Smooth muscle cell (in vitro differentiated cells): ENCODE results near the gene PNCK. TPM values are rescaled to one million over a fixed set of nuclear protein-coding genes. Genes with fewer than 3 reads are reported as not detected.
"Not testable (repeated sequence)": the region's sequence is repeated elsewhere in the genome, so short reads cannot be mapped to it uniquely, and the experiment has no call there.

Experiments
- DNase-seq: peaks from one replicate; lab custom pipeline; 2025; ENCODE audit not compliant: unreplicated experiment; lab: John Stamatoyannopoulos, UW
- H2AFZ ChIP-seq: fragments of 200-600 bp; sonication (generic); 2 replicates; pipeline ENCODE4 v1.6.0; 2016; ENCODE audit warnings: antibody characterized with exemption, low read depth, mild to moderate bottlenecking
- H3F3A ChIP-seq: fragments of 200-600 bp; sonication (generic); 2 replicates; pipeline ENCODE4 v1.6.0; 2017; ENCODE audit warnings: antibody characterized with exemption, low read depth
- H3K27ac ChIP-seq: fragments of 200-600 bp; sonication (generic); 2 replicates; pipeline ENCODE4 v1.5.1; 2016; ENCODE audit warnings: low read depth, mild to moderate bottlenecking
- H3K27me3 ChIP-seq: fragments of 200-600 bp; sonication (generic); 2 replicates; pipeline ENCODE4 v1.6.1; 2016; ENCODE audit warnings: low read depth, mild to moderate bottlenecking
- H3K36me3 ChIP-seq: fragments of 200-600 bp; sonication (generic); 2 replicates; pipeline ENCODE4 v1.5.1; 2016; ENCODE audit warnings: low read depth
- H3K4me1 ChIP-seq: fragments of 200-600 bp; sonication (generic); 2 replicates; pipeline ENCODE4 v1.5.1; 2016; ENCODE audit warnings: low read depth
- H3K4me2 ChIP-seq: fragments of 200-600 bp; sonication (generic); 2 replicates; pipeline ENCODE4 v1.6.0; 2016; ENCODE audit warnings: mild to moderate bottlenecking
- H3K4me3 ChIP-seq: fragments of 200-600 bp; sonication (generic); 2 replicates; pipeline ENCODE4 v1.5.1; 2016; ENCODE audit warnings: mild to moderate bottlenecking
- H3K79me2 ChIP-seq: fragments of 200-600 bp; sonication (generic); 2 replicates; pipeline ENCODE4 v1.6.0; 2016; ENCODE audit warnings: low read depth, mild to moderate bottlenecking
- H3K9ac ChIP-seq: fragments of 200-600 bp; sonication (generic); 2 replicates; pipeline ENCODE4 v1.6.0; 2016; ENCODE audit warnings: low read depth
- H3K9me3 ChIP-seq: fragments of 200-600 bp; sonication (generic); replicated peaks from 2 replicates; pipeline ENCODE4 v1.5.1; 2016; ENCODE audit warnings: low read depth
- H4K20me1 ChIP-seq: fragments of 200-600 bp; sonication (generic); 2 replicates; pipeline ENCODE4 v1.6.0; 2016; ENCODE audit warnings: low read depth
- WGBS: methylation state at CpG from one replicate; pipeline ENCODE4 v1.1.7; 2016; ENCODE audit warnings: low lambda C conversion rate; 5-methylcytosine and 5-hydroxymethylcytosine counted together
- polyA plus RNA-seq: library from polyadenylated mRNA; unstranded; fragments of >200 nt; fragmentation: Nextera tagmentation; extraction: Ambion mirVana; gene quantifications from 2 replicates; pipeline ENCODE4 v1.2.1, GENCODE V29; 2016
- total RNA-seq: library from RNA; depleted of rRNA; stranded (reverse); fragments of >200 nt; gene quantifications from 2 replicates; pipeline ENCODE4 v1.2.3, GENCODE V29; 2014
- TF ChIP-seq, protein P1 (sequence below): fragments of 200-600 bp; sonication (generic); IDR thresholded peaks from 2 replicates; pipeline ENCODE4 v1.5.1; 2017; ENCODE audit warnings: borderline replicate concordance, mild to moderate bottlenecking, antibody characterized with exemption; ENCODE audit not compliant: insufficient read depth, poor library complexity, severe bottlenecking

Gene PNCK
- total and polyA plus RNA-seq, 2 experiments from 2014 or later: 2.8 to 4.0 TPM

DNA sequence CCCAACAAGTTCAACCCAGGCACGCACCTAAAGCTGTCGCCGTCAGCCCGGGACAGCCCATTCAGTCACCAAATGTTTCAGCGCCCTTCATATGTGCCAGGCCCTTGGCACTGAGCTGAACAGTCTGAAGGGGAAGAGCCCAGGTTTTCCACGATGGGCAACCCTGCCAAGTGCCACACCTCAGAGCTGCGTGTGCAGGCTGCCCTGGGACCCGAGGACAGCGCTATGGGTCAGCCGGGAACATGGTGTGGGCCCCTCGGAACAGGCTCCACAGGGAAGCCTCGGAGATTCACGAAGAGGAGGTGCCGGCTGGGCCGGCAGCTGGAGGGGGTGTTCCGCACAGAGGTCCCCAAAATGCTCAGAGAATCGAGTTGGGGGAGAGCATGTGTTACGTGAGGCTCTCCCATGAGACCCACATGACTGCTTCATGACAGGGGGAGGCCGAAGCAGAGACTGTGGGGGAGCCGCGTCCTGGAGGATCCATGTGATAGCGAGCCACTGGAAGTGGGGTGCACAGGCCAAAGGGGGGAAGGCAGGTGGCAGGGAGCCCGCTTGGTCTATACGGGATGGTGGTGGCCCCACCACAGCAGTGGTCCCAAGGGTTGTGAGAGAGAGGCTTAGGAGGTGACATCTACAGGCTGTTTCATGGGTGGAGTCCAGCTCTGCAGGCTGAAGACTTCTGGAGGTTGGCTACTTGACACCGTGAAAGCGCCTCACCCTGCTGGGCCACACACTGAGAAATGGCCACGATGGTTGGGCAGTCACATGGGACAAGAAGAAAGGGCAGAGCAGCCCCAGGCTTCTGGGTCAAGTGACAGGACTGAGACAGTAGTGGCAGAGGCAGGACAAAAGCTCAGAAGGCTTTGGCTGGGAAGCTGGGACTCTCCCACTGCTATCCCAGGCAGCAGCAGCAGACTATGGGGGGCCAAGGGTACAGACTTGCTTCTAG is 36.4 kb upstream of the PNCK start:
- Histone ChIP-seq H3K27me3 (no peaks in the 10 kb centered on the region), H4K20me1 (peaks cover 7% of the 10 kb centered on the region), H3K27ac (no peak overlapping the region), H3K9ac (no peak overlapping the region), H3K4me2 (no peak overlapping the region), H3K36me3 (no peaks in the 10 kb centered on the region), H3K9me3 (no peaks in the 10 kb centered on the region), H3K79me2 (no peaks in the 10 kb centered on the region), H3K4me1 (no peaks in the 10 kb centered on the region), H2AFZ (no peak overlapping the region), H3K4me3 (no peak overlapping the region), H3F3A (no peaks in the 10 kb centered on the region)
- 89% methylated on average over 27 of the region's 27 CpGs for WGBS
- DNase-seq: no peak
- TF ChIP-seq, protein P1, sequence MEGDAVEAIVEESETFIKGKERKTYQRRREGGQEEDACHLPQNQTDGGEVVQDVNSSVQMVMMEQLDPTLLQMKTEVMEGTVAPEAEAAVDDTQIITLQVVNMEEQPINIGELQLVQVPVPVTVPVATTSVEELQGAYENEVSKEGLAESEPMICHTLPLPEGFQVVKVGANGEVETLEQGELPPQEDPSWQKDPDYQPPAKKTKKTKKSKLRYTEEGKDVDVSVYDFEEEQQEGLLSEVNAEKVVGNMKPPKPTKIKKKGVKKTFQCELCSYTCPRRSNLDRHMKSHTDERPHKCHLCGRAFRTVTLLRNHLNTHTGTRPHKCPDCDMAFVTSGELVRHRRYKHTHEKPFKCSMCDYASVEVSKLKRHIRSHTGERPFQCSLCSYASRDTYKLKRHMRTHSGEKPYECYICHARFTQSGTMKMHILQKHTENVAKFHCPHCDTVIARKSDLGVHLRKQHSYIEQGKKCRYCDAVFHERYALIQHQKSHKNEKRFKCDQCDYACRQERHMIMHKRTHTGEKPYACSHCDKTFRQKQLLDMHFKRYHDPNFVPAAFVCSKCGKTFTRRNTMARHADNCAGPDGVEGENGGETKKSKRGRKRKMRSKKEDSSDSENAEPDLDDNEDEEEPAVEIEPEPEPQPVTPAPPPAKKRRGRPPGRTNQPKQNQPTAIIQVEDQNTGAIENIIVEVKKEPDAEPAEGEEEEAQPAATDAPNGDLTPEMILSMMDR: no peak

- Histone ChIP-seq H2AFZ (no peak overlapping the region), H3K4me3 (no peak overlapping the region), H3K27me3 (no peaks in the 10 kb centered on the region), H4K20me1 (peaks cover 7% of the 10 kb centered on the region), H3K9me3 (no peaks in the 10 kb centered on the region), H3K79me2 (no peaks in the 10 kb centered on the region), H3K36me3 (no peaks in the 10 kb centered on the region), H3F3A (no peaks in the 10 kb centered on the region), H3K27ac (peak overlapping the region; percentile 71), H3K9ac (no peak overlapping the region), H3K4me1 (no peaks in the 10 kb centered on the region), H3K4me2 (no peak overlapping the region)
- DNase-seq: no peak
- TF ChIP-seq, protein P1: peak; percentile 41
- 62% methylated on average over 13 of the region's 13 CpGs for WGBS
Observed at GRCh38 chrX:153708415-153708814, 34.8 kb upstream of the PNCK start.

- Histone ChIP-seq H3K9ac (no peak overlapping the region), H3K4me3 (no peak overlapping the region), H3K4me1 (no peaks in the 10 kb centered on the region), H3K27me3 (no peaks in the 10 kb centered on the region), H3K4me2 (no peak overlapping the region), H3F3A (no peaks in the 10 kb centered on the region), H2AFZ (no peak overlapping the region), H3K27ac (no peak overlapping the region), H3K36me3 (no peaks in the 10 kb centered on the region), H3K9me3 (no peaks in the 10 kb centered on the region), H4K20me1 (peaks cover 7% of the 10 kb centered on the region), H3K79me2 (no peaks in the 10 kb centered on the region)
- 98% methylated on average over 6 of the region's 6 CpGs for WGBS
- no peak for DNase-seq
- TF ChIP-seq, protein P1: no peak
Observed at GRCh38 chrX:153707406-153707805, 33.8 kb upstream of the PNCK start.

GRCh38 chrX:153706799-153707198 is 33.2 kb upstream of the PNCK start:
- Histone ChIP-seq H4K20me1 (peaks cover 7% of the 10 kb centered on the region), H3K36me3 (no peaks in the 10 kb centered on the region), H3F3A (no peaks in the 10 kb centered on the region), H3K4me2 (no peak overlapping the region), H2AFZ (no peak overlapping the region), H3K4me3 (no peak overlapping the region), H3K79me2 (no peaks in the 10 kb centered on the region), H3K27ac (no peak overlapping the region), H3K9ac (no peak overlapping the region), H3K4me1 (no peaks in the 10 kb centered on the region), H3K27me3 (no peaks in the 10 kb centered on the region), H3K9me3 (no peaks in the 10 kb centered on the region)
- TF ChIP-seq, protein P1: no peak
- DNase-seq: no peak
- 85% methylated on average over 9 of the region's 9 CpGs for WGBS

- not testable (repeated sequence) for H3K4me1 ChIP-seq, H3K27ac ChIP-seq, H3F3A ChIP-seq, DNase-seq, H3K79me2 ChIP-seq, H3K9ac ChIP-seq, H3K4me2 ChIP-seq, H2AFZ ChIP-seq, H3K36me3 ChIP-seq, H4K20me1 ChIP-seq, H3K27me3 ChIP-seq, H3K9me3 ChIP-seq, H3K4me3 ChIP-seq
- 89% methylated on average over 18 of the region's 18 CpGs for WGBS
Observed at GRCh38 chrX:153705403-153706060, 31.9 kb upstream of the PNCK start.
